Natural killer cell (primary cell): Measurements from ENCODE around the gene USF2. TPM values are rescaled to one million over a fixed set of nuclear protein-coding genes. Genes with fewer than 3 reads are reported as not detected.

Source experiments
- ATAC-seq, 3 donors: fragments of 150-1000 bp in 2 of 3; fragments of 200-7000 bp in 1 of 3; cut with Tn5 transposase; 1 replicate in 1 of 3; 2 replicates in 2 of 3; pipeline ENCODE4 v1.10.0; 2021; ENCODE audit warnings: mild to moderate bottlenecking in 2 of 3, moderate library complexity in 2 of 3
- DNase-seq, 2 donors: peaks; one replicate each; pipeline versions ENCODE4 v3.0.0 to v3.0.0-alpha.2; 2013 to 2021; ENCODE audit warnings: mixed read lengths in 1 of 2
- H3K27ac ChIP-seq: one replicate; pipeline ENCODE4 v1.5.1; 2013; ENCODE audit warnings: mild to moderate bottlenecking, low read length
- H3K27me3 ChIP-seq: one replicate; pipeline ENCODE4 v1.6.1; 2013; ENCODE audit warnings: low read length; ENCODE audit not compliant: control insufficient read depth, insufficient read depth
- H3K36me3 ChIP-seq: one replicate; pipeline ENCODE4 v1.6.1; 2013; ENCODE audit warnings: low read length; ENCODE audit not compliant: control insufficient read depth, insufficient read depth
- H3K4me1 ChIP-seq: one replicate; pipeline ENCODE4 v1.6.1; 2013; ENCODE audit warnings: low read length; ENCODE audit not compliant: control insufficient read depth, insufficient read depth
- H3K4me3 ChIP-seq: one replicate; pipeline ENCODE4 v1.5.1; 2013; ENCODE audit warnings: low read length
- H3K9me3 ChIP-seq: one replicate; pipeline ENCODE4 v1.6.1; 2013; ENCODE audit warnings: low read length; ENCODE audit not compliant: control insufficient read depth, insufficient read depth
- H3K27ac Mint-ChIP-seq, 2 donors: one replicate each; pipeline ENCODE4 v1.8.0; 2022; ENCODE audit warnings: mild to moderate bottlenecking in 2 of 2, mixed read lengths in 2 of 2, moderate library complexity in 1 of 2
- H3K27me3 Mint-ChIP-seq, 2 donors: one replicate each; pipeline ENCODE4 v1.8.0; 2022; ENCODE audit warnings: low read depth in 2 of 2, mixed read lengths in 2 of 2
- H3K36me3 Mint-ChIP-seq: one replicate; pipeline ENCODE4 v1.8.0; 2022; ENCODE audit warnings: mixed read lengths
- H3K4me1 Mint-ChIP-seq, 2 donors: one replicate each; pipeline ENCODE4 v1.8.0; 2022; ENCODE audit warnings: mixed read lengths in 2 of 2
- H3K4me3 Mint-ChIP-seq: one replicate; pipeline ENCODE4 v1.8.0; 2022; ENCODE audit warnings: mild to moderate bottlenecking, moderate library complexity, mixed read lengths
- H3K9me3 Mint-ChIP-seq, 2 donors: one replicate each; pipeline ENCODE4 v1.8.0; 2022; ENCODE audit warnings: mixed read lengths in 2 of 2
- WGBS: methylation state at CpG from one replicate; pipeline ENCODE4 v1.1.7; 2013; ENCODE audit warnings: missing lambda C conversion rate; ENCODE audit not compliant: insufficient coverage; 5-methylcytosine and 5-hydroxymethylcytosine counted together
- intact Hi-C: fragments of 100-400 bp; cut with micrococcal nuclease; formaldehyde crosslinking; loops from one replicate; pipeline ENCODE4 v1.14.2; 2022
- total RNA-seq, 4 donors: library from RNA; stranded (reverse); fragments of 120-200 nt in 1 of 4; gene quantifications; one replicate each; pipeline versions ENCODE4 v1.2.3 to v1.2.4, GENCODE V29; 2013 to 2022
- TF ChIP-seq, protein P1 (sequence below): fragments of 200-600 bp; IDR thresholded peaks from one replicate; pipeline ENCODE4 v1.8.0; 2022; ENCODE audit warnings: antibody characterized with exemption

USF2 gene
- total RNA-seq, 3 donors from 2014 or later (not counting 1 experiment from before 2014, with no cell fraction given): 243 to 253 (median 250) TPM

DNA sequence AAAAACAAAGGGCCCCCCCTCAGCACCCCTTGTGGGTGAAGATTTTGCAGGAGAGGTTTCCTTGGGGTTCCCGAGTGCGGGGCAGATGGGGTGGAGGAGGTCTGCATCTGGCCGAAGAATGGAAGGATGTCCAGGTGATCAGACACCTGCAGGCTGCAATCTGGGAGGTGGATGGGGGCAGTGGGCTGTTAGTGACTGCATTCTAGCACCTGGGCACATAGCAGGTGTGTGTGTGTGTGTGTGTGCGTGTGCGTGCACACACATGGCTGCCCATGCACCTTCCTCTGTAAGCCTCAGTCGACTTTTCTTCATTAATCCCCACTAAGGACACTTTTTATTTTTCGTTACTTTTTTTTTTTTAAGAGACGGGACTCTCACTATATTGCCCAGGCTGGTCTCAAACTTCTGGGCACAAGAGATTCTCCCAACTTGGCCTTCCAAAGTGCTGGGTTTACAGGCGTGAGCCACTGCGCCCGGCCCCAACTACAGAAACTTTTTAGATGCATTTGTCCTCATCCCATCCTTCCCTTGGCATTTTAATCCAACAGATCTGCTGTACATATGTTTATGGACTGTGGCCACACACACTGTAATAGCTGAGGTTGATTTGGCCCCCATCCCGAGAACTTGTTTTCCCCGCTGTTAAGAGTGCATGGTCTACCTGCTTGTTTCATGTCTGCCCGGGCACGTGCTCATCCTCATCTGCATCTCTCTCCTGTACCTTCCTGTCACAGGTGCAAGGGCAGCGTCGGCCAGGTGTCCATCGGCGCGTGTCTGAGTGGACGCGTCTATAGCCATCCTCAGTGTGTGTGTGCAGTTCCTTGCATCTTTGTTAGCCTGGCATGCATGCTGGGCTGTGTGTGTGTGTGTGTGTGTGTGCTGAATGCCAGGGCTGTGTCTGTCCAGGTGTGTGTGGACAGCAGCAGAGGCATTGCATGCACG lies 23.9 kb downstream of the USF2 start:
- no peak for DNase-seq
- Mint-ChIP-seq H3K9me3 (no peaks in the 10 kb centered on the region), H3K27me3 (no peaks in the 10 kb centered on the region), H3K4me3 (no peak overlapping the region), H3K4me1 (peaks cover 0 to 5% of the 10 kb centered on the region in 2 donors), H3K27ac (no peak overlapping the region), H3K36me3 (no peaks in the 10 kb centered on the region)
- TF ChIP-seq, protein P1, sequence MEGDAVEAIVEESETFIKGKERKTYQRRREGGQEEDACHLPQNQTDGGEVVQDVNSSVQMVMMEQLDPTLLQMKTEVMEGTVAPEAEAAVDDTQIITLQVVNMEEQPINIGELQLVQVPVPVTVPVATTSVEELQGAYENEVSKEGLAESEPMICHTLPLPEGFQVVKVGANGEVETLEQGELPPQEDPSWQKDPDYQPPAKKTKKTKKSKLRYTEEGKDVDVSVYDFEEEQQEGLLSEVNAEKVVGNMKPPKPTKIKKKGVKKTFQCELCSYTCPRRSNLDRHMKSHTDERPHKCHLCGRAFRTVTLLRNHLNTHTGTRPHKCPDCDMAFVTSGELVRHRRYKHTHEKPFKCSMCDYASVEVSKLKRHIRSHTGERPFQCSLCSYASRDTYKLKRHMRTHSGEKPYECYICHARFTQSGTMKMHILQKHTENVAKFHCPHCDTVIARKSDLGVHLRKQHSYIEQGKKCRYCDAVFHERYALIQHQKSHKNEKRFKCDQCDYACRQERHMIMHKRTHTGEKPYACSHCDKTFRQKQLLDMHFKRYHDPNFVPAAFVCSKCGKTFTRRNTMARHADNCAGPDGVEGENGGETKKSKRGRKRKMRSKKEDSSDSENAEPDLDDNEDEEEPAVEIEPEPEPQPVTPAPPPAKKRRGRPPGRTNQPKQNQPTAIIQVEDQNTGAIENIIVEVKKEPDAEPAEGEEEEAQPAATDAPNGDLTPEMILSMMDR: no peak
- ATAC-seq: no peak
- no peaks in the 10 kb centered on the region for H3K9me3 ChIP-seq
- H3K27me3 ChIP-seq: no peaks in the 10 kb centered on the region
- H3K27ac ChIP-seq: no peak overlapping the region
- intact Hi-C loops: no loop called here
- peaks cover 19% of the 10 kb centered on the region for H3K4me1 ChIP-seq
- 82% methylated on average over 21 of the region's 23 CpGs for WGBS
- H3K4me3 ChIP-seq: no peak overlapping the region
- H3K36me3 ChIP-seq: no peaks in the 10 kb centered on the region

DNA sequence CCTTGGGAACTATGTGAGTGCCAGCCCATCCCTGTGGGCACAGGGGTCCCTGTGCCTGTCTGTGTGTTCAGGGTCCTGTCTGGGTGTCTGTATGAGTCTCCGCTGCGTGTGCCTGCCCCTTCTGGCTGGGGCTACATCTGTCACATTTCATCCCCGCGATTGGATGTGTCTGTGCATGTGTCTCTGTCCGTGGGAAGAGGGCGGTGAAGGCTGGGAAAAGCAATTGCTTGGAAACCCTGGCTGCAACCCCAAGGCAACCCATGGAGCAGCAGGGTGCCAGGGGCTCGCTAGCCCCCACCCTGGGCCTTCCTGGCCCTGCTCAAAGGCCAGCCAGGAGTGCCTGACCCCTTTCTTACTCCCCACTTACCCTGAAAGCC lies 24.6 kb downstream of the USF2 start:
- Histone ChIP-seq H3K9me3 (no peaks in the 10 kb centered on the region), H3K27me3 (no peaks in the 10 kb centered on the region), H3K4me3 (no peak overlapping the region), H3K36me3 (no peaks in the 10 kb centered on the region), H3K4me1 (peaks cover 19% of the 10 kb centered on the region), H3K27ac (no peak overlapping the region)
- TF ChIP-seq, protein P1: no peak
- H3K4me3 Mint-ChIP-seq: no peak overlapping the region
- H3K9me3 Mint-ChIP-seq: no peaks in the 10 kb centered on the region
- no peaks in the 10 kb centered on the region for H3K36me3 Mint-ChIP-seq
- H3K27ac Mint-ChIP-seq: no peak overlapping the region
- 92% methylated on average over 7 of the region's 7 CpGs for WGBS
- peaks cover 0 to 5% of the 10 kb centered on the region in 2 donors for H3K4me1 Mint-ChIP-seq
- ATAC-seq: no peak
- no peak for DNase-seq
- H3K27me3 Mint-ChIP-seq: no peaks in the 10 kb centered on the region
- intact Hi-C loops: no loop called here

DNA sequence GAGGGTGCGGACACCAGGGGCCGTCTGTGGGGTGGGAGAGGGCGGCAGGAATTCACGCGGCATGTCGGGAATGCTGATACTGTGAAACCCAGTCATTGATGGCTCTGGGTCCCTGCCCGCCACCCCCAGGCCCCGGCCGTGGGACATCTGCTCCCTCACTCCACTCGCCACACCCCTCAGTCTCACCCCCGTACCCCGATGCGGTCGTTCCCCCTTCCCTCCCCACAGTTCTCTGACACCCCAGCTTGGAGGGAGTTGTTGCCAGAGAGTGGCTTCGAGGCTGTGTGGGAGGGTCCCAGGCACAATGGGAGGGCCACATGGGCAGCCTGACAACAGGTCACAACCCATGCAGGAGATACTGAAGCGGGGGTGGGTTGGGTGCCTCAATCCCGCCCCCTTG lies 25.0 kb downstream of the USF2 start:
- Mint-ChIP-seq H3K27ac (no peak overlapping the region), H3K4me3 (no peak overlapping the region), H3K36me3 (no peaks in the 10 kb centered on the region), H3K4me1 (peaks cover 0 to 5% of the 10 kb centered on the region in 2 donors), H3K9me3 (no peaks in the 10 kb centered on the region), H3K27me3 (no peaks in the 10 kb centered on the region)
- ATAC-seq: no peak
- no peak for DNase-seq
- Histone ChIP-seq H3K27me3 (no peaks in the 10 kb centered on the region), H3K9me3 (no peaks in the 10 kb centered on the region), H3K27ac (no peak overlapping the region), H3K36me3 (no peaks in the 10 kb centered on the region), H3K4me3 (no peak overlapping the region), H3K4me1 (peaks cover 19% of the 10 kb centered on the region)
- intact Hi-C loops: no loop called here
- TF ChIP-seq, protein P1: no peak
- WGBS: 90% methylated on average over 15 of the region's 17 CpGs
